SK-N-SH (cell line): ENCODE measurements around the gene GFPT1. TPM values are rescaled to one million over a fixed set of nuclear protein-coding genes. Genes with fewer than 3 reads are reported as not detected.

Experiments
- CTCF ChIA-PET: fragments of 300-600, 350-600 bp; formaldehyde crosslinking; extraction: SDS; loops from one replicate; lab custom pipeline; 2021; lab: Yijun Ruan, JAX
- POLR2A ChIA-PET: fragments of 350-600 bp; sonication (Branson Sonifier 250); formaldehyde crosslinking; extraction: SDS; loops from one replicate; lab custom pipeline; 2020; ENCODE audit warnings: antibody characterized with exemption, inconsistent platforms; lab: Yijun Ruan, JAX
- DNase-seq: peaks from one replicate; pipeline ENCODE4 v3.0.0; 2012
- H2AFZ ChIP-seq: fragments of 200-600 bp; sonication (generic); 2 replicates; pipeline ENCODE4 v1.8.1; 2016; ENCODE audit warnings: antibody characterized with exemption, mild to moderate bottlenecking, low read depth
- H3F3A ChIP-seq: fragments of 200-600 bp; sonication (generic); replicated peaks from 2 replicates; pipeline ENCODE3; 2016; ENCODE audit warnings: antibody characterized with exemption, mild to moderate bottlenecking; ENCODE audit not compliant: insufficient read depth
- H3K27ac ChIP-seq, 2 experiments: fragments of 200-500 bp in 1 of 2; fragments of 200-600 bp in 1 of 2; sonication (Bioruptor generic) in 1 of 2; sonication (generic), shearing (Covaris generic) in 1 of 2; 2 replicates each; pipeline versions ENCODE4 v1.5.1 to v1.6.1; 2014 to 2016; ENCODE audit warnings: low read depth in 2 of 2, inconsistent platforms in 1 of 2, low read length in 1 of 2, mild to moderate bottlenecking in 1 of 2, mixed read lengths in 1 of 2
- H3K27me3 ChIP-seq: fragments of 200-600 bp; sonication (generic), shearing (Covaris generic); 2 replicates; pipeline ENCODE4 v1.6.1; 2016; ENCODE audit warnings: mixed run types; ENCODE audit not compliant: insufficient read depth
- H3K36me3 ChIP-seq, 2 experiments: fragments of 200-500 bp in 1 of 2; fragments of 200-600 bp in 1 of 2; sonication (Bioruptor generic) in 1 of 2; sonication (generic) in 1 of 2; replicated peaks in 1 of 2; 2 replicates each; pipeline versions ENCODE3 to v1.5.1; 2014 to 2016; ENCODE audit warnings: low read length in 1 of 2, mild to moderate bottlenecking in 1 of 2; ENCODE audit not compliant: insufficient read depth in 2 of 2, control insufficient read depth in 1 of 2
- H3K4me1 ChIP-seq, 2 experiments: fragments of 200-500 bp in 1 of 2; fragments of 200-600 bp in 1 of 2; sonication (Bioruptor generic) in 1 of 2; sonication (generic), shearing (Covaris generic) in 1 of 2; 2 replicates each; pipeline versions ENCODE4 v1.5.1 to v1.6.1; 2014 to 2016; ENCODE audit warnings: low read depth in 1 of 2, low read length in 1 of 2, mixed run types in 1 of 2; ENCODE audit not compliant: insufficient read depth in 2 of 2, control insufficient read depth in 1 of 2
- H3K4me2 ChIP-seq: fragments of 200-600 bp; sonication (generic), shearing (Covaris generic); 2 replicates; pipeline ENCODE4 v1.6.1; 2017; ENCODE audit warnings: mixed run types
- H3K4me3 ChIP-seq, 2 experiments: fragments of 200-500 bp in 1 of 2; fragments of 200-600 bp in 1 of 2; sonication (Bioruptor generic) in 1 of 2; sonication (generic), shearing (Covaris generic) in 1 of 2; 2 replicates each; pipeline versions ENCODE4 v1.5.1 to v1.8.1; 2014 to 2016; ENCODE audit warnings: low read depth in 2 of 2, inconsistent platforms in 1 of 2, low read length in 1 of 2, mild to moderate bottlenecking in 1 of 2, mixed read lengths in 1 of 2, moderate library complexity in 1 of 2
- H3K79me2 ChIP-seq: fragments of 200-600 bp; sonication (generic); 2 replicates; pipeline ENCODE4 v1.8.1; 2017; ENCODE audit warnings: mild to moderate bottlenecking; ENCODE audit not compliant: insufficient read depth
- H3K9ac ChIP-seq: fragments of 200-600 bp; sonication (generic); 2 replicates; pipeline ENCODE4 v1.6.1; 2017; ENCODE audit warnings: mixed run types
- H3K9me2 ChIP-seq: fragments of 200-600 bp; sonication (generic); 2 replicates; pipeline ENCODE4 v1.6.1; 2017; ENCODE audit warnings: mixed run types
- H3K9me3 ChIP-seq: fragments of 200-600 bp; sonication (generic); 2 replicates; pipeline ENCODE4 v1.6.1; 2017; ENCODE audit warnings: mixed run types, mild to moderate bottlenecking, moderate library complexity
- H4K20me1 ChIP-seq: fragments of 200-600 bp; sonication (generic); 2 replicates; pipeline ENCODE4 v1.6.1; 2017; ENCODE audit warnings: mild to moderate bottlenecking, mixed run types; ENCODE audit not compliant: insufficient read depth
- CHD2 ChIP-seq: fragments of 150-350 bp; IDR thresholded peaks from 2 replicates; pipeline ENCODE4 v1.6.1; 2018; ENCODE audit warnings: low read length; ENCODE audit not compliant: partially characterized antibody
- ELF1 ChIP-seq: IDR thresholded peaks from 2 replicates; pipeline ENCODE4 v1.4.0; 2012
- EP300 ChIP-seq, 2 experiments: IDR thresholded peaks; 2 replicates each; pipeline versions ENCODE4 v1.4.0 to v1.6.1; 2012; ENCODE audit warnings: borderline replicate concordance in 1 of 2, low read depth in 1 of 2, low read length in 1 of 2
- FOSL2 ChIP-seq: IDR thresholded peaks from 2 replicates; pipeline ENCODE4 v1.4.0; 2012; ENCODE audit warnings: low read depth, mild to moderate bottlenecking, moderate library complexity, borderline replicate concordance
- FOXJ3 ChIP-seq: sonication (generic); formaldehyde crosslinking; IDR thresholded peaks from 2 replicates; pipeline ENCODE4 v1.5.1; 2020; ENCODE audit warnings: mild to moderate bottlenecking, missing genetic modification reagents
- MEF2A ChIP-seq: IDR thresholded peaks from 2 replicates; pipeline ENCODE4 v1.4.0; 2012; ENCODE audit warnings: low read depth, borderline replicate concordance
- MXI1 ChIP-seq: IDR thresholded peaks from 2 replicates; pipeline ENCODE4 v1.6.1; 2012; ENCODE audit warnings: mild to moderate bottlenecking, low read depth, low read length, improper control_type of control experiment
- NFIC ChIP-seq: IDR thresholded peaks from 2 replicates; pipeline ENCODE4 v1.4.0; 2012; ENCODE audit warnings: borderline replicate concordance
- NRF1 ChIP-seq: IDR thresholded peaks from 2 replicates; pipeline ENCODE4 v1.6.1; 2012; ENCODE audit warnings: low read depth, mild to moderate bottlenecking, low read length
- RAD21 ChIP-seq: IDR thresholded peaks from 2 replicates; pipeline ENCODE4 v1.6.1; 2012; ENCODE audit warnings: mild to moderate bottlenecking, low read length
- REST ChIP-seq: IDR thresholded peaks from 2 replicates; pipeline ENCODE4 v1.6.1; 2012; ENCODE audit warnings: mild to moderate bottlenecking, low read depth, low read length, moderate library complexity
- RFX5 ChIP-seq: IDR thresholded peaks from 2 replicates; pipeline ENCODE4 v1.6.1; 2012; ENCODE audit warnings: mild to moderate bottlenecking, improper control_type of control experiment, low read length
- RXRA ChIP-seq: IDR thresholded peaks from 2 replicates; pipeline ENCODE4 v1.4.0; 2012; ENCODE audit warnings: low read depth, mild to moderate bottlenecking, borderline replicate concordance
- SIN3A ChIP-seq: IDR thresholded peaks from 2 replicates; pipeline ENCODE4 v1.6.1; 2012; ENCODE audit warnings: low read depth, mild to moderate bottlenecking, low read length, moderate library complexity, borderline replicate concordance
- USF1 ChIP-seq: IDR thresholded peaks from 2 replicates; pipeline ENCODE4 v1.4.0; 2012; ENCODE audit warnings: low read depth, borderline replicate concordance
- YY1 ChIP-seq: IDR thresholded peaks from 2 replicates; pipeline ENCODE4 v1.4.0; 2012; ENCODE audit warnings: low read depth, mild to moderate bottlenecking
- ZBTB33 ChIP-seq: IDR thresholded peaks from 2 replicates; pipeline ENCODE4 v1.4.0; 2012; ENCODE audit warnings: low read depth, borderline replicate concordance
- WGBS: methylation state at CpG from one replicate; pipeline ENCODE4 v1.1.6; 2017; ENCODE audit warnings: low lambda C conversion rate; 5-methylcytosine and 5-hydroxymethylcytosine counted together
- polyA plus RNA-seq, 3 experiments: library from polyadenylated mRNA; depleted of rRNA; stranded (reverse); fragments of >200 nt; gene quantifications; 2 replicates each; pipeline ENCODE4 v1.2.3, GENCODE V29; 2012
- TF ChIP-seq, protein P1 (sequence below): IDR thresholded peaks from 2 replicates; pipeline ENCODE4; 2012

GFPT1 gene
- polyA plus RNA-seq, 1 of the 3 experiments (the other 2 are of a cell fraction) = 6.0 TPM

DNA sequence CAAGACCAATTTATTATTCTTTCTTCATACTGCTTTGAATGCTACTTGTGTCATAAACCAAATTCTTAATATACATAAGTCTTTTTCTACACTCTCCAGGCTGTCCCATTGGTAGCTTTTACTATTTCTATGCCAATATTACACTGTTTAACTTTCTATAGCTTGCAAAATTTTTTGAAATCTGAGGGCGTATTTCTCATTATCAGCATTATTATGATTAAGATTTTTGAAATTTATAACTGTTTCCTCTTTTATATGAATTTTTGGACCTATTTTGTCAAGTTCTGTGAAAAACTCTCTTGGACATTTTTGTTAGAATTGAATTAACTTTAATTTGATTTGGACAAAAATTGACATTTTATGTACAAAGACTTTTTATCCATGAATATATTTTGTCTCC lies 98.6 kb downstream of the GFPT1 start:
- no peaks in the 10 kb centered on the region for H3F3A ChIP-seq
- 96% methylated on average over 1 of the region's 1 CpG for WGBS

DNA sequence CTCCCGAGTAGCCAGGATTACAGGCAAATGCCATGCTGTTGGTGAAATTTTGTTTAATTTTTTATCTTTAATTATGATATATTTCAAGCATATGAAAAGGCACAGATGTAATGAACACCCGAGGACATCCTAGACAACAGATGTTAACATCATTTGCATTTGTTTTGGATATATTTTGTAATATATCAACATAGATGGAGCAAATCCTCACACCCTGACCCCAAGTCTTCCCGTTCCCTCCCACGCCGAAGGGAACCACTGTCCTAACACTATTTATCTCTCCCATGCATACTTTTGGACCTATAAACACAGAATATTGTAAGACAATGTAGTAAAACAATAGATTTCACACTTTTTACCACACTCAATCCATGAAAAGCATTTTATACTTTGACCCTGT lies 99.5 kb downstream of the GFPT1 start:
- ChIA-PET POLR2A (interaction anchor here (0.6 kb wide), 1 partner anchor 336 kb away, joined by 5 read pairs; no protein-coding TSS in a partner anchor), CTCF (no interaction called here)
- no peaks in the 10 kb centered on the region for H3K27me3 ChIP-seq
- H3K9me3 ChIP-seq = no peaks in the 10 kb centered on the region
- 96% methylated on average over 5 of the region's 5 CpGs for WGBS
- DNase-seq = no peak
- H3K4me1 ChIP-seq = peaks cover 2 to 17% of the 10 kb centered on the region in 2 experiments; a peak in 3 of 4 replicates
- no peak overlapping the region for H3K27ac ChIP-seq
- no peaks in the 10 kb centered on the region for H3K9me2 ChIP-seq
- H3K9ac ChIP-seq = no peak overlapping the region
- H3K79me2 ChIP-seq = no peaks in the 10 kb centered on the region
- H3F3A ChIP-seq = no peaks in the 10 kb centered on the region
- H2AFZ ChIP-seq = no peak overlapping the region
- TF ChIP-seq ZBTB33 (no peak), USF1 (no peak), REST (no peak), CHD2 (no peak), RXRA (no peak)
- TF ChIP-seq, protein P1, sequence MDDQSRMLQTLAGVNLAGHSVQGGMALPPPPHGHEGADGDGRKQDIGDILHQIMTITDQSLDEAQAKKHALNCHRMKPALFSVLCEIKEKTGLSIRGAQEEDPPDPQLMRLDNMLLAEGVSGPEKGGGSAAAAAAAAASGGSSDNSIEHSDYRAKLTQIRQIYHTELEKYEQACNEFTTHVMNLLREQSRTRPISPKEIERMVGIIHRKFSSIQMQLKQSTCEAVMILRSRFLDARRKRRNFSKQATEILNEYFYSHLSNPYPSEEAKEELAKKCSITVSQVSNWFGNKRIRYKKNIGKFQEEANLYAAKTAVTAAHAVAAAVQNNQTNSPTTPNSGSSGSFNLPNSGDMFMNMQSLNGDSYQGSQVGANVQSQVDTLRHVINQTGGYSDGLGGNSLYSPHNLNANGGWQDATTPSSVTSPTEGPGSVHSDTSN = no peak
- no peak overlapping the region for H3K4me2 ChIP-seq
- H3K36me3 ChIP-seq = no peaks in the 10 kb centered on the region
- H4K20me1 ChIP-seq = no peaks in the 10 kb centered on the region
- H3K4me3 ChIP-seq = no peak overlapping the region

More for the DNA sequence above, 98.6 kb downstream of the GFPT1 start:
- Histone ChIP-seq H3K9ac (no peak overlapping the region), H3K27ac (no peak overlapping the region), H4K20me1 (no peaks in the 10 kb centered on the region), H3K9me3 (no peaks in the 10 kb centered on the region), H3K4me2 (no peak overlapping the region), H2AFZ (no peak overlapping the region), H3K4me1 (peaks cover 2 to 17% of the 10 kb centered on the region in 2 experiments; a peak in 3 of 4 replicates), H3K9me2 (no peaks in the 10 kb centered on the region), H3K27me3 (no peaks in the 10 kb centered on the region), H3K79me2 (no peaks in the 10 kb centered on the region), H3K36me3 (no peaks in the 10 kb centered on the region), H3K4me3 (no peak overlapping the region)
- TF ChIP-seq, protein P1 = no peak
- TF ChIP-seq EP300 (IDR thresholded peaks at IDR 0.05; ENCODE audit: borderline replicate concordance in 1 of 2, low read depth in 1 of 2, low read length in 1 of 2) (no peak), NRF1 (no peak), MXI1 (no peak), RXRA (no peak), MEF2A (no peak), NFIC (no peak), RAD21 (no peak), YY1 (no peak), ELF1 (no peak), SIN3A (no peak), FOXJ3 (no peak), FOSL2 (no peak), RFX5 (no peak)
- ChIA-PET POLR2A (no interaction called here), CTCF (interaction anchor here (1.0 kb wide), 1 partner anchor 276 kb away, joined by 3 read pairs; the partner anchor contains the start of gene ANTXR1)
- DNase-seq = no peak
